Measurements from ENCODE around the gene VWA3A. TPM values are rescaled to one million over a fixed set of nuclear protein-coding genes. Genes with fewer than 3 reads are reported as not detected.

Gene VWA3A
- total RNA-seq, 2 experiments from 2014 or later, result not detected

- no peaks in the 10 kb centered on the region for H3K79me2 ChIP-seq (ENCODE audit: insufficient read depth, low read depth, low read length)
- POLR2A ChIA-PET, result no interaction called here
- H3K4me2 ChIP-seq (ENCODE audit: low read length), result no peak overlapping the region
- H3K4me1 ChIP-seq (ENCODE audit: insufficient read depth, low read length, poor library complexity, severe bottlenecking), result no peaks in the 10 kb centered on the region
- no TSS peak for BruUV-seq (replicated peaks)
- H3K4me3 ChIP-seq (ENCODE audit: low read depth, low read length, poor library complexity, severe bottlenecking), result no peak overlapping the region
- no peaks in the 10 kb centered on the region for H3K9me2 ChIP-seq (ENCODE audit: insufficient read depth, low read length)
- H3K36me3 ChIP-seq (ENCODE audit: insufficient read depth, low read length), result no peaks in the 10 kb centered on the region
- no peak overlapping the region for H3K27ac ChIP-seq (ENCODE audit: low read depth, low read length, poor library complexity, severe bottlenecking)
- no peaks in the 10 kb centered on the region for H3K9me3 ChIP-seq (ENCODE audit: low read length)
- no peaks in the 10 kb centered on the region for H4K20me1 ChIP-seq (ENCODE audit: insufficient read depth, low read length)
- DNase-seq (ENCODE audit: low spot score), result no peak
- CTCF ChIA-PET (ENCODE audit: unreplicated experiment), result no interaction called here
- intact Hi-C loops (cut with micrococcal nuclease; ENCODE audit: unreplicated experiment), result no loop called here
- no peak overlapping the region for H2AFZ ChIP-seq (ENCODE audit: low read length)
- TF ChIP-seq CTCF (conservative IDR thresholded peaks at IDR 0.05; ENCODE audit: low read length), result no peak
- TF ChIP-seq EZH2phosphoT487 (IDR thresholded peaks at IDR 0.05; ENCODE audit: borderline replicate concordance, low read depth, low read length), result no peak
Observed at GRCh38 chr16:22139008-22139407, 46.7 kb downstream of the VWA3A start.

GRCh38 chr16:22139732-22140131 lies 47.4 kb downstream of the VWA3A start:
- no peaks in the 10 kb centered on the region for H3K9me3 ChIP-seq (ENCODE audit: low read length)

More at GRCh38 chr16:22139732-22140131, 47.4 kb downstream of the VWA3A start:
- no peak overlapping the region for H2AFZ ChIP-seq (ENCODE audit: low read length)
- intact Hi-C loops (cut with micrococcal nuclease; ENCODE audit: unreplicated experiment), result no loop called here
- H4K20me1 ChIP-seq (ENCODE audit: insufficient read depth, low read length), result no peaks in the 10 kb centered on the region
- CTCF ChIA-PET (ENCODE audit: unreplicated experiment), result no interaction called here
- POLR2A ChIA-PET, result no interaction called here
- DNase-seq (ENCODE audit: low spot score), result no peak
- H3K4me1 ChIP-seq (ENCODE audit: insufficient read depth, low read length, poor library complexity, severe bottlenecking), result no peaks in the 10 kb centered on the region
- H3K4me3 ChIP-seq (ENCODE audit: low read depth, low read length, poor library complexity, severe bottlenecking), result no peak overlapping the region
- no peak overlapping the region for H3K27ac ChIP-seq (ENCODE audit: low read depth, low read length, poor library complexity, severe bottlenecking)
- no peaks in the 10 kb centered on the region for H3K9me2 ChIP-seq (ENCODE audit: insufficient read depth, low read length)
- BruUV-seq (replicated peaks), result no TSS peak
- no peaks in the 10 kb centered on the region for H3K79me2 ChIP-seq (ENCODE audit: insufficient read depth, low read depth, low read length)
- no peaks in the 10 kb centered on the region for H3K36me3 ChIP-seq (ENCODE audit: insufficient read depth, low read length)
- no peak for TF ChIP-seq EZH2phosphoT487 (IDR thresholded peaks at IDR 0.05; ENCODE audit: borderline replicate concordance, low read depth, low read length)
- no peak for TF ChIP-seq CTCF (conservative IDR thresholded peaks at IDR 0.05; ENCODE audit: low read length)
- no peak overlapping the region for H3K4me2 ChIP-seq (ENCODE audit: low read length)
